Adrenal gland (tissue), 12 donors: Measurements from ENCODE around the gene UBTD2. TPM values are rescaled to one million over a fixed set of nuclear protein-coding genes. Genes with fewer than 3 reads are reported as not detected.

Source experiments
- DNase-seq, 7 donors: peaks; one replicate each; pipeline ENCODE4 v3.0.0-alpha.2; 2019 to 2020
- H3K27ac ChIP-seq, 5 donors: fragments of 200-600 bp; sonication (generic) in 4 of 5; 1 replicate in 3 of 5; 2 replicates in 2 of 5; pipeline versions ENCODE4 v1.5.1 to v1.8.0; 2016 to 2020; ENCODE audit warnings: mild to moderate bottlenecking in 1 of 5
- H3K27me3 ChIP-seq: fragments of 200-600 bp; 2 replicates; pipeline ENCODE4 v1.8.0; 2021
- H3K36me3 ChIP-seq, 2 donors: fragments of 200-600 bp; replicated peaks in 1 of 2; 1 replicate in 1 of 2; 2 replicates in 1 of 2; pipeline versions ENCODE4 v1.5.1 to v1.8.0; 2018 to 2022
- H3K4me1 ChIP-seq, 2 donors: fragments of 200-600 bp; replicated peaks in 1 of 2; 1 replicate in 1 of 2; 2 replicates in 1 of 2; pipeline versions ENCODE4 v1.5.1 to v1.8.0; 2018 to 2021
- H3K4me3 ChIP-seq, 4 donors: fragments of 200-600 bp; sonication (generic) in 3 of 4; one replicate each; pipeline ENCODE4 v1.5.1; 2016 to 2018
- H3K9me3 ChIP-seq, 3 donors: fragments of 200-600 bp; sonication (generic) in 1 of 3; replicated peaks in 1 of 3; 1 replicate in 2 of 3; 2 replicates in 1 of 3; pipeline versions ENCODE4 v1.5.1 to v1.8.0; 2016 to 2021
- POLR2A ChIP-seq, 2 donors: fragments of 450-650 bp; IDR thresholded peaks; one replicate each; pipeline ENCODE4 v1.6.1; 2017; ENCODE audit warnings: antibody characterized with exemption in 2 of 2, mild to moderate bottlenecking in 2 of 2, moderate library complexity in 1 of 2
- WGBS, 4 donors: extraction: QIAGEN DNeasy Blood & Tissue Kit in 2 of 4; methylation state at CpG; one replicate each; pipeline versions ENCODE4 v1.1.5 to v1.1.7; 2013 to 2017; 5-methylcytosine and 5-hydroxymethylcytosine counted together
- intact Hi-C, 2 donors: fragments of 100-400 bp; cut with DNase I; formaldehyde crosslinking; loops; one replicate each; pipeline versions ENCODE4 v1.14.1 to v1.15.0; 2022 to 2023
- polyA plus RNA-seq, 3 donors: library from polyadenylated mRNA; stranded (reverse); fragments of 200-250 nt in 2 of 3; fragments of 350-450 nt in 1 of 3; fragmentation: Illumina TruSeq in 1 of 3; extraction: RNeasy Lipid Tissue Mini Kit (QIAGEN cat#74804) in 1 of 3; gene quantifications; one replicate each; pipeline ENCODE4 v1.2.3, GENCODE V29; 2013 to 2014
- total RNA-seq, 9 donors: library from RNA; depleted of rRNA in 4 of 9; stranded (reverse); fragments of >200 nt in 4 of 9; fragments of 120-200 nt in 1 of 9; fragmentation: NEBNext Ultra II Directional in 1 of 9; extraction: Animal tissue kit (Norgen Biotek cat#: 25700) in 1 of 9; gene quantifications; one replicate each; pipeline versions ENCODE4 v1.1.0 to v1.2.4, GENCODE V29; 2013 to 2023
- TF ChIP-seq, protein P1 (sequence below), 6 experiments: fragments of 450-650 bp in 4 of 6; fragments of 200-600 bp in 2 of 6; sonication (generic) in 1 of 6; IDR thresholded peaks; 1 replicate in 5 of 6; 2 replicates in 1 of 6; pipeline versions ENCODE4 v1.5.1 to v1.8.0; 2016 to 2021; ENCODE audit warnings: antibody characterized with exemption in 6 of 6, mild to moderate bottlenecking in 2 of 6, moderate library complexity in 1 of 6
- donor health status: healthy with polysubstance abuse.
- donor health status: Bipolar disorder and iron deficiency.
- donor health status: DM: yes; HTN: yes; CAD: no.
- donor health status: DM: no; HTN: no; CAD: no.
- donor health status: DM: no; HTN: no; CAD: no.
- donor health status: DM: yes; HTN: yes; CAD: no.

The UBTD2 gene
- total and polyA plus RNA-seq, 12 donors = 8.2 to 24.7 (median 17.2) TPM

DNA sequence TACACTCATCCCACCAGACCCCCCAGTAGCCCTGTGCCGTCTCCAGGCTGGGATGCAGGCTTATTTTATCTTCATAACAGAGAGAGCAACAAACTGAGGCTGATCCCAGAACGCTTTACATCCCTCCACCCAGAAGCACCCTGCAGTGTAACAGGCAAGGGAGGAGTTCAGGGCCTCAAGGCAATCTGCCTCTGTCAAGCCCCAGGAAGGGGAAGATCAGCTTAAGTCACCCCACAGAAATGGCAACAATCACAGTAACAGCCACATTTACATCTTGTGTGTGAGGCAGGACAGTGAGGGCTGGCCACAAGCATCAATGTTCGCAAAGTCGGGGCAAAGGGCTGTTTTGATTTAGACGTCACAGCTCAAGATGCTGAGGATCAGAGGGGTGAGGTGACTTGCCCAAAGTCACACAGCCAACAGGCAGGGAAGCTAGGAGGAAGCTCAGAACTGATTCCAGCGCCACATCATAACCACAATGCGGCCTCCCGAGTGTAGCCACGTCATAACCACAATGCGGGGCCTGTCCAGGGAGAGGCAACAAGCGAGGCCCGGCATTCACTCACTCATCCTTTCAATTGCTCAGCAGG, 109.9 kb downstream of the UBTD2 start:
- Histone ChIP-seq H3K4me1 (peaks cover 0 to 26% of the 10 kb centered on the region in 2 donors), H3K36me3 (no peaks in the 10 kb centered on the region), H3K27me3 (no peaks in the 10 kb centered on the region), H3K9me3 (no peaks in the 10 kb centered on the region), H3K27ac (no peak overlapping the region), H3K4me3 (no peak overlapping the region)
- intact Hi-C loops = no loop called here
- TF ChIP-seq, protein P1, sequence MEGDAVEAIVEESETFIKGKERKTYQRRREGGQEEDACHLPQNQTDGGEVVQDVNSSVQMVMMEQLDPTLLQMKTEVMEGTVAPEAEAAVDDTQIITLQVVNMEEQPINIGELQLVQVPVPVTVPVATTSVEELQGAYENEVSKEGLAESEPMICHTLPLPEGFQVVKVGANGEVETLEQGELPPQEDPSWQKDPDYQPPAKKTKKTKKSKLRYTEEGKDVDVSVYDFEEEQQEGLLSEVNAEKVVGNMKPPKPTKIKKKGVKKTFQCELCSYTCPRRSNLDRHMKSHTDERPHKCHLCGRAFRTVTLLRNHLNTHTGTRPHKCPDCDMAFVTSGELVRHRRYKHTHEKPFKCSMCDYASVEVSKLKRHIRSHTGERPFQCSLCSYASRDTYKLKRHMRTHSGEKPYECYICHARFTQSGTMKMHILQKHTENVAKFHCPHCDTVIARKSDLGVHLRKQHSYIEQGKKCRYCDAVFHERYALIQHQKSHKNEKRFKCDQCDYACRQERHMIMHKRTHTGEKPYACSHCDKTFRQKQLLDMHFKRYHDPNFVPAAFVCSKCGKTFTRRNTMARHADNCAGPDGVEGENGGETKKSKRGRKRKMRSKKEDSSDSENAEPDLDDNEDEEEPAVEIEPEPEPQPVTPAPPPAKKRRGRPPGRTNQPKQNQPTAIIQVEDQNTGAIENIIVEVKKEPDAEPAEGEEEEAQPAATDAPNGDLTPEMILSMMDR (IDR thresholded peaks at IDR 0.05) = no peak
- no peak for TF ChIP-seq POLR2A (IDR thresholded peaks at IDR 0.05)
- DNase-seq = no peak
- 78 to 88% (median 83%) methylated on average over 9 to 12 of the region's 12 CpGs for WGBS, 4 donors

DNA sequence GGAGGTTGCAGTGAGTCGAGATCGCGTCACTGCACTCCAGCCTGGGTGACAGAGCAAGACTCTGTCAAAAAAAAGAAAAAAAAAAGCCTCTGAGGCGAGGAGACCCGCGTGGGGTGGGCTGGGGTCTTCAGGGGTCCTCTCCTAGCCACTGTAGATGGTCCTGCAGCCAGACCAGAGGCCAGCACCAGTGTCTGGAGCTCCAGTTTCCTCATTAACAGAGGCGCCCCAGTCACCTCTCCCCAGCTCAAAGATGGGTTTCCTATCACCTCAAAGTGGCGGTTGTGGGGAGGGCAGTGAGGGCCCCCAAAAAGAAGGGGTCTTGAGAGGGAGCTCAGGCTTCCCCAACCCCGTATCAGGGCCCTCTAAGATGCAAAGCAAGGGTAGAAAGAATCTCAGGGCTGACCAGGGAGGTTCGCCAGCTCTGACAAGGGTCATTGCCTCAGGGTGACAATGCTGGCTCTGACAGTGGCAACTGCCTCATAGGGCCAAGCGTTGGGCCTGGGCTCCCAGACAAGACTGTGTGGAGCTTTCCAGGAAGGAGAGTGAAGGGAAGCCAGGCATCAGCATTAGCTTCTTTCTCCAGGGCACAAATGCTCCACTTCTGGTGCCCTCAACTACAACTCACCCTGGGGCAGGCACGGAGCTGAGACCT, 110.5 kb downstream of the UBTD2 start:
- TF ChIP-seq POLR2A (IDR thresholded peaks at IDR 0.05) = no peak
- TF ChIP-seq, protein P1 (IDR thresholded peaks at IDR 0.05) = no peak
- WGBS, 4 donors = 63 to 85% (median 80%) methylated on average over 9 to 12 of the region's 12 CpGs
- H3K4me1 ChIP-seq = peaks cover 0 to 26% of the 10 kb centered on the region in 2 donors
- H3K27me3 ChIP-seq = no peaks in the 10 kb centered on the region
- DNase-seq = no peak
- no peaks in the 10 kb centered on the region for H3K36me3 ChIP-seq
- H3K9me3 ChIP-seq = no peaks in the 10 kb centered on the region
- intact Hi-C loops = no loop called here
- no peak overlapping the region for H3K4me3 ChIP-seq
- no peak overlapping the region for H3K27ac ChIP-seq

DNA sequence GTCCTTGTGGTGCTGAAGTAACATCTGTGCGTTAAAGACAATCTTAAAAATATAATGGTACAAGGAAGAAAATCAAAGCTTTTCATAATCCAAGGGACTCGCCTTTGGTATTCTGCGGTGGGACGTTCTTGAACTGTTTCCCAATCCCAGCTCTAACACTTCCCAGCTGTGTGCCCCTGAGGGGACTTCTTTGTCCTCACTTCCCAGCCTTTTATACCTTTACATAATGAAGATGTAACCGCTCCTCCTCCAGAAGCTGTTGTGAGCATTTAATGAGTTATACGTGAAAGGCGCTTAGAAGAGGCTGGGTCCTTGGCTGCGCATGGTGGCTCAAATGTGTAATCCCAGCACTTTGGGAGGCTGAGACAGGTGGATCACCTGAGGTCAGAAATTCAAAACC, 112.4 kb downstream of the UBTD2 start:
- peaks cover 0 to 23% of the 10 kb centered on the region in 2 donors for H3K4me1 ChIP-seq
- DNase-seq = no peak
- no peaks in the 10 kb centered on the region for H3K9me3 ChIP-seq
- no peak overlapping the region for H3K4me3 ChIP-seq
- H3K36me3 ChIP-seq = no peaks in the 10 kb centered on the region
- H3K27me3 ChIP-seq = no peaks in the 10 kb centered on the region
- no peak overlapping the region for H3K27ac ChIP-seq
- TF ChIP-seq, protein P1 (IDR thresholded peaks at IDR 0.05) = no peak
- no peak for TF ChIP-seq POLR2A (IDR thresholded peaks at IDR 0.05)
- WGBS, 4 donors = 87 to 95% (median 92%) methylated on average over 8 of the region's 8 CpGs
- intact Hi-C loops = no loop called here

DNA sequence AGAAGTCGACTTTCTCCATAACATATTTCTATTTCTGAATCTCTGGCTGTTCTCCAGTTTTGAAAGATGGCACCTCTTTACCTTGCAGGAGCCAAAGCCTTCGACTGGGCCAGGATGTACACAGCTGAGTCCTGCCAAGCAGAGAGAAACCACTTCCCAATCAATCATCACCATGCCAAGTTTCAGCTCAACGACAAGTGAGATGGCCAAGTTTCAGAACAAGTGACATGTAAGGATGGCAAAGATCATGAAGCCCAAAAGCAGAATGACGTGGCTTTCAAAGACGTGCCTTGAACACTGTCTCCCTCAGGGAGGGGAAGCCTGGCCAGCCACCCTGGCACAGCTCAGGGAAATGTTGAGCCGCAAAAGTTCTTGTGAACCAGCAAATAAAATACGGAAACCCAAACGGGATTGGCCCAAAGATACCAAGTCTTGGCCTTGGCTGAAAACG, 113.3 kb downstream of the UBTD2 start:
- no peaks in the 10 kb centered on the region for H3K36me3 ChIP-seq
- intact Hi-C loops = no loop called here
- H3K9me3 ChIP-seq = no peaks in the 10 kb centered on the region
- no peak for TF ChIP-seq POLR2A (IDR thresholded peaks at IDR 0.05)
- TF ChIP-seq, protein P1 (IDR thresholded peaks at IDR 0.05) = no peak
- DNase-seq = no peak
- no peak overlapping the region for H3K4me3 ChIP-seq
- H3K27me3 ChIP-seq = no peaks in the 10 kb centered on the region
- no peak overlapping the region for H3K27ac ChIP-seq
- H3K4me1 ChIP-seq = peaks cover 2 to 25% of the 10 kb centered on the region in 2 donors
- 56 to 81% (median 71%) methylated on average over 9 of the region's 9 CpGs for WGBS, 4 donors
